ENCODE data around the gene OBSL1. TPM values are rescaled to one million over a fixed set of nuclear protein-coding genes. Genes with fewer than 3 reads are reported as not detected.

Gene OBSL1
- total and polyA plus RNA-seq, 2 of the 4 experiments (the other 2 are of a cell fraction), result 21.5 to 51.2 TPM

GRCh38 chr2:219562049-219563020 is 9.0 kb downstream of the OBSL1 start:
- Histone ChIP-seq H2AFZ (replicated peaks; ENCODE audit: low read length, poor library complexity) (peak overlapping the region; percentile 48), H3K4me3 (ENCODE audit: insufficient read depth, low read depth, low read length) (no peak overlapping the region), H3K36me3 (ENCODE audit: control insufficient read depth, insufficient read depth, low read length) (peaks cover 19% of the 10 kb centered on the region), H3K56ac (ENCODE audit: extremely low read depth, insufficient read depth, low read length) (no peak overlapping the region), H2BK5ac (ENCODE audit: low read depth, low read length, poor library complexity, severe bottlenecking) (no peak overlapping the region), H3K23ac (ENCODE audit: low read depth, low read length) (no peak overlapping the region), H3K9me3 (ENCODE audit: control insufficient read depth, insufficient read depth, low read length) (no peaks in the 10 kb centered on the region), H4K8ac (ENCODE audit: low read depth in 2 of 2, low read length in 2 of 2) (no peak overlapping the region), H3K27ac (ENCODE audit: insufficient read depth, low read length) (no peak overlapping the region), H3K79me1 (ENCODE audit: low read depth in 1 of 2, low read length in 2 of 2) (no peaks in the 10 kb centered on the region; a peak in 1 of 4 replicates), H4K5ac (ENCODE audit: low read depth, low read length) (no peak overlapping the region), H3K4me2 (ENCODE audit: low read depth, low read length) (no peak overlapping the region), H3K4me1 (ENCODE audit: control insufficient read depth, insufficient read depth, low read length) (peaks cover 2% of the 10 kb centered on the region; the same call in 1 of the 2 replicates), H2AK9ac (replicated peaks; ENCODE audit: low read depth, low read length, poor library complexity) (peak overlapping the region; percentile 52), H3K18ac (ENCODE audit: low read depth, low read length) (no peak overlapping the region), H2AK5ac (ENCODE audit: low read depth, low read length) (no peak overlapping the region), H4K20me1 (ENCODE audit: insufficient read depth, low read length) (peaks cover 11% of the 10 kb centered on the region; the same call in 1 of the 2 replicates), H3K9ac (ENCODE audit: low read depth, low read length) (no peak overlapping the region), H3K4ac (ENCODE audit: low read depth, low read length) (no peak overlapping the region), H4K91ac (ENCODE audit: insufficient read depth, low read depth, low read length) (no peak overlapping the region), H2BK15ac (ENCODE audit: low read depth, low read length) (no peak overlapping the region), H3K9me1 (ENCODE audit: insufficient read depth, low read length) (peaks cover 6% of the 10 kb centered on the region; the same call in 1 of the 2 replicates), H3K27me3 (ENCODE audit: control insufficient read depth, insufficient read depth, low read length) (no peaks in the 10 kb centered on the region), H3K14ac (replicated peaks; ENCODE audit: low read depth, low read length) (no peak overlapping the region), H2BK20ac (ENCODE audit: low read depth, low read length) (no peak overlapping the region), H2BK120ac (ENCODE audit: low read depth, low read length) (no peak overlapping the region)
- dilution Hi-C loops (cut with HindIII; ENCODE audit: low sequenced_read_pairs, unreplicated experiment), result no loop called here
- ChIA-PET CTCF (interaction anchor here (0.7 kb wide), 1 partner anchor 1433 kb away, joined by 4 read pairs; no protein-coding TSS in a partner anchor), POLR2A (ENCODE audit: unreplicated experiment) (no interaction called here)
- ATAC-seq (ENCODE audit: low read depth) (no peak), DNase-seq (no peak)
- in situ Hi-C loops (cut with MboI; ENCODE audit: low sequenced_read_pairs), result no loop called here
- intact Hi-C loops (cut with micrococcal nuclease), result no loop called here
- 84% methylated on average over 8 of the region's 35 CpGs; no CpG with 5 or more reads in 1 of the 2 experiments for WGBS, 2 experiments (ENCODE audit: extremely low coverage in 2 of 2, insufficient read length in 1 of 2)
- BruUV-seq (replicated peaks), result no TSS peak
- TF ChIP-seq MAFK (IDR thresholded peaks at IDR 0.05; ENCODE audit: low read depth, low read length) (no peak), BHLHE40 (IDR thresholded peaks at IDR 0.05; ENCODE audit: low read depth, low read length) (no peak), MXI1 (IDR thresholded peaks at IDR 0.05; ENCODE audit: borderline replicate concordance, low read depth, low read length) (no peak), RCOR1 (IDR thresholded peaks at IDR 0.05; ENCODE audit: insufficient replicate concordance, low read length) (no peak), CEBPB (IDR thresholded peaks at IDR 0.05; ENCODE audit: low read depth, low read length) (no peak), MAZ (IDR thresholded peaks at IDR 0.05; ENCODE audit: borderline replicate concordance, low read depth, low read length) (no peak), USF2 (IDR thresholded peaks at IDR 0.05; ENCODE audit: low read depth, low read length) (no peak), CHD1 (IDR thresholded peaks at IDR 0.05; ENCODE audit: low read depth, low read length) (no peak), SMC3 (IDR thresholded peaks at IDR 0.05; ENCODE audit: low read depth, low read length) (no peak), FOS (IDR thresholded peaks at IDR 0.05; ENCODE audit: low read depth, low read length) (no peak), RFX5 (IDR thresholded peaks at IDR 0.05; ENCODE audit: low read depth, low read length) (no peak), POLR2A (IDR thresholded peaks at IDR 0.05; ENCODE audit: low read depth, low read length) (no peak)
- TF ChIP-seq, protein P1, sequence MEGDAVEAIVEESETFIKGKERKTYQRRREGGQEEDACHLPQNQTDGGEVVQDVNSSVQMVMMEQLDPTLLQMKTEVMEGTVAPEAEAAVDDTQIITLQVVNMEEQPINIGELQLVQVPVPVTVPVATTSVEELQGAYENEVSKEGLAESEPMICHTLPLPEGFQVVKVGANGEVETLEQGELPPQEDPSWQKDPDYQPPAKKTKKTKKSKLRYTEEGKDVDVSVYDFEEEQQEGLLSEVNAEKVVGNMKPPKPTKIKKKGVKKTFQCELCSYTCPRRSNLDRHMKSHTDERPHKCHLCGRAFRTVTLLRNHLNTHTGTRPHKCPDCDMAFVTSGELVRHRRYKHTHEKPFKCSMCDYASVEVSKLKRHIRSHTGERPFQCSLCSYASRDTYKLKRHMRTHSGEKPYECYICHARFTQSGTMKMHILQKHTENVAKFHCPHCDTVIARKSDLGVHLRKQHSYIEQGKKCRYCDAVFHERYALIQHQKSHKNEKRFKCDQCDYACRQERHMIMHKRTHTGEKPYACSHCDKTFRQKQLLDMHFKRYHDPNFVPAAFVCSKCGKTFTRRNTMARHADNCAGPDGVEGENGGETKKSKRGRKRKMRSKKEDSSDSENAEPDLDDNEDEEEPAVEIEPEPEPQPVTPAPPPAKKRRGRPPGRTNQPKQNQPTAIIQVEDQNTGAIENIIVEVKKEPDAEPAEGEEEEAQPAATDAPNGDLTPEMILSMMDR (conservative IDR thresholded peaks at IDR 0.05; ENCODE audit: low read depth, low read length), result no peak
- TF ChIP-seq, protein P2, sequence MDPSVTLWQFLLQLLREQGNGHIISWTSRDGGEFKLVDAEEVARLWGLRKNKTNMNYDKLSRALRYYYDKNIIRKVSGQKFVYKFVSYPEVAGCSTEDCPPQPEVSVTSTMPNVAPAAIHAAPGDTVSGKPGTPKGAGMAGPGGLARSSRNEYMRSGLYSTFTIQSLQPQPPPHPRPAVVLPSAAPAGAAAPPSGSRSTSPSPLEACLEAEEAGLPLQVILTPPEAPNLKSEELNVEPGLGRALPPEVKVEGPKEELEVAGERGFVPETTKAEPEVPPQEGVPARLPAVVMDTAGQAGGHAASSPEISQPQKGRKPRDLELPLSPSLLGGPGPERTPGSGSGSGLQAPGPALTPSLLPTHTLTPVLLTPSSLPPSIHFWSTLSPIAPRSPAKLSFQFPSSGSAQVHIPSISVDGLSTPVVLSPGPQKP (IDR thresholded peaks at IDR 0.05; ENCODE audit: borderline replicate concordance, low read depth, low read length), result no peak
